Astrocyte (in vitro differentiated cells and primary cell): ENCODE data around the gene DCUN1D3. TPM values are rescaled to one million over a fixed set of nuclear protein-coding genes. Genes with fewer than 3 reads are reported as not detected.
"Not testable (repeated sequence)": the region's sequence is repeated elsewhere in the genome, so short reads cannot be mapped to it uniquely, and the experiment has no call there.

Source experiments
- DNase-seq: peaks from one replicate; pipeline ENCODE4 v3.0.0-alpha.2; 2010; ENCODE audit warnings: low read depth
- FAIRE-seq: peaks from 2 replicates; lab custom pipeline; 2011; peaks lifted over from hg19 to GRCh38; lab: Jason Lieb, UNC
- H2AFZ ChIP-seq: 2 replicates; pipeline ENCODE4 v1.6.0; 2012; ENCODE audit warnings: low read depth, low read length, inconsistent platforms
- H3K27ac ChIP-seq: 2 replicates; pipeline ENCODE4 v1.5.1; 2011; ENCODE audit warnings: low read depth, low read length, inconsistent platforms
- H3K27me3 ChIP-seq: 2 replicates; pipeline ENCODE4 v1.6.0; 2011; ENCODE audit warnings: low read length, inconsistent platforms; ENCODE audit not compliant: insufficient read depth
- H3K36me3 ChIP-seq: 2 replicates; pipeline ENCODE4 v1.5.1; 2011; ENCODE audit warnings: low read length, inconsistent platforms; ENCODE audit not compliant: insufficient read depth
- H3K4me1 ChIP-seq: 2 replicates; pipeline ENCODE4 v1.5.1; 2011; ENCODE audit warnings: low read length, inconsistent platforms; ENCODE audit not compliant: insufficient read depth
- H3K4me2 ChIP-seq: 2 replicates; pipeline ENCODE4 v1.6.0; 2012; ENCODE audit warnings: low read length, inconsistent platforms
- H3K4me3 ChIP-seq: 2 replicates; pipeline ENCODE4 v1.5.1; 2011; ENCODE audit warnings: low read depth, mild to moderate bottlenecking, low read length, inconsistent platforms; ENCODE audit not compliant: insufficient read depth
- H3K79me2 ChIP-seq: 2 replicates; pipeline ENCODE4 v1.6.0; 2012; ENCODE audit warnings: mild to moderate bottlenecking, low read length, inconsistent platforms; ENCODE audit not compliant: insufficient read depth
- H3K9ac ChIP-seq: 2 replicates; pipeline ENCODE4 v1.6.0; 2012; ENCODE audit warnings: mild to moderate bottlenecking, low read length, inconsistent platforms
- H3K9me3 ChIP-seq: 2 replicates; pipeline ENCODE4 v1.5.1; 2012; ENCODE audit warnings: low read depth, mild to moderate bottlenecking, low read length, inconsistent platforms; ENCODE audit not compliant: insufficient read depth
- H4K20me1 ChIP-seq: 2 replicates; pipeline ENCODE4 v1.6.0; 2012; ENCODE audit warnings: low read length, inconsistent platforms; ENCODE audit not compliant: insufficient read depth
- H3K27ac Mint-ChIP-seq: one replicate; pipeline ENCODE4 v1.8.0; 2021; ENCODE audit warnings: mild to moderate bottlenecking, mixed read lengths; ENCODE audit not compliant: unreplicated experiment
- H3K27me3 Mint-ChIP-seq: one replicate; pipeline ENCODE4 v1.8.0; 2021; ENCODE audit warnings: low read depth, mixed read lengths; ENCODE audit not compliant: unreplicated experiment
- H3K36me3 Mint-ChIP-seq: one replicate; pipeline ENCODE4 v1.8.0; 2021; ENCODE audit warnings: low read depth, mixed read lengths; ENCODE audit not compliant: unreplicated experiment
- H3K4me1 Mint-ChIP-seq: one replicate; pipeline ENCODE4 v1.8.0; 2021; ENCODE audit warnings: low read depth, mixed read lengths; ENCODE audit not compliant: unreplicated experiment
- H3K4me3 Mint-ChIP-seq: one replicate; pipeline ENCODE4 v1.8.0; 2021; ENCODE audit warnings: mild to moderate bottlenecking, moderate library complexity, mixed read lengths; ENCODE audit not compliant: unreplicated experiment
- H3K9me3 Mint-ChIP-seq: one replicate; pipeline ENCODE4 v1.8.0; 2021; ENCODE audit warnings: mild to moderate bottlenecking, mixed read lengths; ENCODE audit not compliant: unreplicated experiment
- CTCF ChIP-seq: IDR thresholded peaks from 2 replicates; pipeline ENCODE4 v1.5.1; 2011; ENCODE audit warnings: low read depth, mild to moderate bottlenecking, inconsistent platforms, low read length, moderate library complexity; ENCODE audit not compliant: insufficient read depth
- EZH2 ChIP-seq: IDR thresholded peaks from 2 replicates; pipeline ENCODE4 v1.6.1; 2012; ENCODE audit warnings: mild to moderate bottlenecking, low read length, inconsistent platforms; ENCODE audit not compliant: insufficient read depth
- total RNA-seq: library from RNA; stranded (reverse); gene quantifications from 2 replicates; pipeline ENCODE4 v1.2.1, GENCODE V29; 2021

The DCUN1D3 gene
- total RNA-seq, 1 donor from 2014 or later = 34.0 TPM

- H3K9ac ChIP-seq = peak overlapping the region; percentile 67
- H3K9me3 Mint-ChIP-seq = peaks cover 2% of the 10 kb centered on the region
These were observed 34.6 kb downstream of the DCUN1D3 start for GRCh38 chr16:20865420-20866131.

DNA sequence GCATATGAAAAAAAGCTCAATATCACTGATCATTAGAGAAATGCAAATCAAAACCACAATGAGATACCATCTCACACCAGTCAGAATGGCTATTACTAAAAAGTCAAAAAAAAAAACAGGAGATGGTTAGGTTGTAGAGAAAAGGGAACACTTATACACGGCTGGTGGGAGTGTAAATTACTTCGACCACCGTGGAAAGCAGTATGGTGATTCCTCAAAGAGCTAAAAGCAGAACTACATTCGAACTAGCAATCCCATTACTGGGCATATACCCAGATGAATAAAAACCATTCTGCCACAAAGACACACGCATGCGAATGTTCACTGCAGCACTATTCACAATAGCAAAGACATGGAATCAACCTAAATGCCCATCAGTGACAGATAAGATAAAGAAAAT is 35.8 kb downstream of the DCUN1D3 start:
- H3K79me2 ChIP-seq = peaks cover 86% of the 10 kb centered on the region
- H3K4me3 ChIP-seq, H3K4me3 Mint-ChIP-seq, H3K9ac ChIP-seq, DNase-seq, H3K9me3 Mint-ChIP-seq, H2AFZ ChIP-seq, H3K27ac ChIP-seq, FAIRE-seq, H3K9me3 ChIP-seq, H3K4me2 ChIP-seq, H3K27me3 Mint-ChIP-seq, H3K36me3 ChIP-seq, H3K27me3 ChIP-seq: not testable (repeated sequence)
- peaks cover 32% of the 10 kb centered on the region for H3K4me1 ChIP-seq
- H4K20me1 ChIP-seq = peaks cover 21% of the 10 kb centered on the region
- H3K36me3 Mint-ChIP-seq = peaks cover 23% of the 10 kb centered on the region
- H3K4me1 Mint-ChIP-seq = peaks cover 36% of the 10 kb centered on the region
- H3K27ac Mint-ChIP-seq = peak overlapping the region; percentile 70

More at GRCh38 chr16:20865420-20866131, 34.6 kb downstream of the DCUN1D3 start:
- Histone ChIP-seq H3K27ac (peak overlapping the region; percentile 91), H3K4me1 (peaks cover 32% of the 10 kb centered on the region), H3K27me3 (no peaks in the 10 kb centered on the region), H3K36me3 (peaks cover 7% of the 10 kb centered on the region), H3K9me3 (no peaks in the 10 kb centered on the region), H3K4me3 (no peak overlapping the region), H4K20me1 (peaks cover 32% of the 10 kb centered on the region), H3K79me2 (peaks cover 94% of the 10 kb centered on the region), H3K4me2 (peak overlapping the region; percentile 37), H2AFZ (peak overlapping the region; percentile 11)
- no peak for FAIRE-seq
- H3K27ac Mint-ChIP-seq = peak overlapping the region; percentile 97
- DNase-seq = peak; percentile 67
- no peaks in the 10 kb centered on the region for H3K27me3 Mint-ChIP-seq
- peaks cover 38% of the 10 kb centered on the region for H3K4me1 Mint-ChIP-seq
- H3K36me3 Mint-ChIP-seq = peaks cover 21% of the 10 kb centered on the region
- TF ChIP-seq CTCF (no peak), EZH2 (no peak)
- no peak overlapping the region for H3K4me3 Mint-ChIP-seq

GRCh38 chr16:20862162-20862960 is 37.8 kb downstream of the DCUN1D3 start:
- no peak overlapping the region for H3K27ac Mint-ChIP-seq
- peaks cover 19% of the 10 kb centered on the region for H3K4me1 ChIP-seq
- peaks cover 66% of the 10 kb centered on the region for H3K79me2 ChIP-seq
- H3K27me3 ChIP-seq = no peaks in the 10 kb centered on the region
- no peak overlapping the region for H3K4me3 Mint-ChIP-seq
- no peak overlapping the region for H3K4me3 ChIP-seq
- no peaks in the 10 kb centered on the region for H3K27me3 Mint-ChIP-seq
- H2AFZ ChIP-seq = no peak overlapping the region
- TF ChIP-seq CTCF = no peak
- no peak for TF ChIP-seq EZH2
- H3K4me1 Mint-ChIP-seq = peaks cover 31% of the 10 kb centered on the region
- no peak overlapping the region for H3K9ac ChIP-seq
- H3K9me3 ChIP-seq = no peaks in the 10 kb centered on the region
- peaks cover 8% of the 10 kb centered on the region for H4K20me1 ChIP-seq
- peaks cover 20% of the 10 kb centered on the region for H3K36me3 Mint-ChIP-seq
- no peak overlapping the region for H3K27ac ChIP-seq
- H3K9me3 Mint-ChIP-seq = peaks cover 2% of the 10 kb centered on the region
- no peak overlapping the region for H3K4me2 ChIP-seq
- peaks cover 7% of the 10 kb centered on the region for H3K36me3 ChIP-seq
- DNase-seq = no peak
- FAIRE-seq = no peak

- not testable (repeated sequence) for H3K36me3 ChIP-seq, H3K27me3 Mint-ChIP-seq, H4K20me1 ChIP-seq, H3K4me3 Mint-ChIP-seq, H3K9me3 ChIP-seq, H3K4me3 ChIP-seq, H3K27me3 ChIP-seq, FAIRE-seq, H2AFZ ChIP-seq, H3K9me3 Mint-ChIP-seq, H3K27ac Mint-ChIP-seq, H3K4me2 ChIP-seq, H3K27ac ChIP-seq, DNase-seq, H3K4me1 ChIP-seq, H3K9ac ChIP-seq
- H3K4me1 Mint-ChIP-seq = peaks cover 24% of the 10 kb centered on the region
- H3K36me3 Mint-ChIP-seq = peaks cover 20% of the 10 kb centered on the region
- H3K79me2 ChIP-seq = peaks cover 60% of the 10 kb centered on the region
These were observed 39.2 kb downstream of the DCUN1D3 start for GRCh38 chr16:20860995-20861394.
